ENCODE results near the gene SASH1. TPM values are rescaled to one million over a fixed set of nuclear protein-coding genes. Genes with fewer than 3 reads are reported as not detected.

SASH1 gene
- total and polyA plus RNA-seq, 2 donors (not counting 3 experiments of a cell fraction or from before 2014, with no cell fraction given), result 18.5 to 103 TPM

GRCh38 chr6:148526145-148526544, 183.5 kb downstream of the SASH1 start:
- H3K79me2 ChIP-seq (ENCODE audit: control insufficient read depth, insufficient read depth, low read length), result peaks cover 14% of the 10 kb centered on the region
- CTCF ChIA-PET, result interaction anchor here (2.8 kb wide), 1 partner anchor 346 kb away, joined by 12 read pairs; no protein-coding TSS in a partner anchor
- H3K4me2 ChIP-seq (ENCODE audit: insufficient read depth, low read length), result no peak overlapping the region
- peaks cover 6 to 18% of the 10 kb centered on the region in 2 experiments for H3K36me3 ChIP-seq (ENCODE audit: control insufficient read depth in 2 of 2, extremely low read depth in 1 of 2, insufficient read depth in 2 of 2, low read length in 2 of 2)
- no peak for FAIRE-seq
- no peaks in the 10 kb centered on the region for H4K20me1 ChIP-seq (replicated peaks; ENCODE audit: control insufficient read depth, extremely low read depth, insufficient read depth, low read length)
- H3K9ac ChIP-seq (replicated peaks; ENCODE audit: extremely low read depth, insufficient read depth, low read length), result no peak overlapping the region
- no peaks in the 10 kb centered on the region for H3K27me3 ChIP-seq (ENCODE audit: control insufficient read depth in 2 of 2, insufficient read depth in 2 of 2, low read length in 2 of 2)
- no peak overlapping the region for H3K27ac ChIP-seq (ENCODE audit: insufficient read depth, low read depth, low read length)
- H3K4me1 ChIP-seq (ENCODE audit: control insufficient read depth, extremely low read depth, insufficient read depth, low read length), result peaks cover 28% of the 10 kb centered on the region
- H3K4me3 ChIP-seq (replicated peaks in 1 of 3; ENCODE audit: insufficient read depth in 1 of 3, low read depth in 1 of 3, low read length in 3 of 3), result no peak overlapping the region
- dilution Hi-C loops (cut with MboI; ENCODE audit: extremely low pct_ligation_motif_present, low sequenced_read_pairs) (no loop called here), intact Hi-C loops (cut with micrococcal nuclease) (no loop called here)
- POLR2A ChIA-PET, result no interaction called here
- DNase-seq (ENCODE audit: low read depth, low spot score), result no peak
- no peaks in the 10 kb centered on the region for H3K9me3 ChIP-seq (replicated peaks; ENCODE audit: control insufficient read depth, insufficient read depth, low read length)
- no TSS peak for BruUV-seq (replicated peaks)
- H2AFZ ChIP-seq (ENCODE audit: low read depth, low read length), result no peak overlapping the region
- TF ChIP-seq MYC (IDR thresholded peaks at IDR 0.05; ENCODE audit: low read depth, low read length) (no peak), POLR2AphosphoS5 (IDR thresholded peaks at IDR 0.05; ENCODE audit: insufficient read depth, low read depth, low read length) (no peak), JUN (IDR thresholded peaks at IDR 0.05; ENCODE audit: borderline replicate concordance, insufficient read depth, insufficient read length, low read depth) (no peak), GATA2 (IDR thresholded peaks at IDR 0.05; ENCODE audit: insufficient read depth, insufficient read length, low read depth, low read length) (no peak), POLR2A (IDR thresholded peaks at IDR 0.05; ENCODE audit: low read depth, low read length) (no peak), MAX (IDR thresholded peaks at IDR 0.05; ENCODE audit: insufficient read depth, insufficient read length) (no peak), FOS (IDR thresholded peaks at IDR 0.05; ENCODE audit: borderline replicate concordance, insufficient read depth, low read length) (no peak), EZH2 (IDR thresholded peaks at IDR 0.05; ENCODE audit: borderline replicate concordance, low read depth, low read length, severe bottlenecking) (no peak), CTCF (IDR thresholded peaks at IDR 0.05; ENCODE audit: extremely low read depth in 1 of 2, insufficient read depth in 1 of 2, low read depth in 1 of 2, low read length in 2 of 2) (no peak)
- H3K9me1 ChIP-seq (replicated peaks; ENCODE audit: control insufficient read depth, extremely low read depth, insufficient read depth, low read length), result no peaks in the 10 kb centered on the region

Measured in endothelial cell of umbilical vein (primary cell).